ENCODE data around the gene SH3D19. TPM values are rescaled to one million over a fixed set of nuclear protein-coding genes. Genes with fewer than 3 reads are reported as not detected.
"Not testable (repeated sequence)": the region's sequence is repeated elsewhere in the genome, so short reads cannot be mapped to it uniquely, and the experiment has no call there.

The SH3D19 gene
- total and polyA plus RNA-seq, 2 of the 4 experiments (the other 2 are of a cell fraction), result 14.4 to 27.2 TPM

GRCh38 chr4:151236036-151236435 is 89.4 kb downstream of the SH3D19 start:
- Histone ChIP-seq H3K9me3 (ENCODE audit: control insufficient read depth, insufficient read depth, low read length) (no peaks in the 10 kb centered on the region), H2BK5ac (ENCODE audit: low read depth, low read length, poor library complexity, severe bottlenecking) (no peak overlapping the region), H3K9me1 (ENCODE audit: insufficient read depth, low read length) (no peaks in the 10 kb centered on the region), H2BK120ac (ENCODE audit: low read depth, low read length) (no peak overlapping the region), H4K8ac (ENCODE audit: low read depth in 2 of 2, low read length in 2 of 2) (no peak overlapping the region), H4K5ac (ENCODE audit: low read depth, low read length) (no peak overlapping the region), H2AK5ac (ENCODE audit: low read depth, low read length) (no peak overlapping the region), H3K36me3 (ENCODE audit: control insufficient read depth, insufficient read depth, low read length) (no peaks in the 10 kb centered on the region), H3K23ac (ENCODE audit: low read depth, low read length) (no peak overlapping the region), H4K20me1 (ENCODE audit: insufficient read depth, low read length) (no peaks in the 10 kb centered on the region), H2AK9ac (replicated peaks; ENCODE audit: low read depth, low read length, poor library complexity) (no peak overlapping the region), H3K4me2 (ENCODE audit: low read depth, low read length) (no peak overlapping the region), H3K14ac (replicated peaks; ENCODE audit: low read depth, low read length) (no peak overlapping the region), H2AFZ (replicated peaks; ENCODE audit: low read length, poor library complexity) (no peak overlapping the region), H2BK20ac (ENCODE audit: low read depth, low read length) (no peak overlapping the region), H3K4ac (ENCODE audit: low read depth, low read length) (no peak overlapping the region), H3K4me3 (ENCODE audit: insufficient read depth, low read depth, low read length) (no peak overlapping the region), H3K79me1 (ENCODE audit: low read depth in 1 of 2, low read length in 2 of 2) (no peaks in the 10 kb centered on the region), H3K4me1 (ENCODE audit: control insufficient read depth, insufficient read depth, low read length) (no peaks in the 10 kb centered on the region), H3K56ac (ENCODE audit: extremely low read depth, insufficient read depth, low read length) (no peak overlapping the region), H4K91ac (ENCODE audit: insufficient read depth, low read depth, low read length) (no peak overlapping the region), H3K27ac (ENCODE audit: insufficient read depth, low read length) (no peak overlapping the region), H3K18ac (ENCODE audit: low read depth, low read length) (no peak overlapping the region), H3K9ac (ENCODE audit: low read depth, low read length) (no peak overlapping the region), H3K27me3 (ENCODE audit: control insufficient read depth, insufficient read depth, low read length) (no peaks in the 10 kb centered on the region), H2BK15ac (ENCODE audit: low read depth, low read length) (no peak overlapping the region)
- no peak for ATAC-seq (ENCODE audit: low read depth)
- TF ChIP-seq CEBPB (IDR thresholded peaks at IDR 0.05; ENCODE audit: low read depth, low read length) (no peak), MXI1 (IDR thresholded peaks at IDR 0.05; ENCODE audit: borderline replicate concordance, low read depth, low read length) (no peak), RFX5 (IDR thresholded peaks at IDR 0.05; ENCODE audit: low read depth, low read length) (no peak)
- DNase-seq, result no peak
- dilution Hi-C loops (cut with HindIII; ENCODE audit: low sequenced_read_pairs, unreplicated experiment), result no loop called here
- in situ Hi-C loops (cut with MboI; ENCODE audit: low sequenced_read_pairs), result no loop called here
- ChIA-PET POLR2A (ENCODE audit: unreplicated experiment) (no interaction called here), CTCF (no interaction called here)
- no TSS peak for BruUV-seq (replicated peaks)
- WGBS, 2 experiments (ENCODE audit: extremely low coverage in 2 of 2, insufficient read length in 1 of 2), result 98% methylated on average over 23 of the region's 27 CpGs; no CpG with 5 or more reads in 1 of the 2 experiments
- intact Hi-C loops (cut with micrococcal nuclease), result loop anchor here (5.0 kb wide), 1 partner anchor 366 kb away; no protein-coding TSS in a partner anchor

- intact Hi-C loops (cut with micrococcal nuclease), result loop anchor here (5.0 kb wide), 1 partner anchor 367 kb away; no protein-coding TSS in a partner anchor
- WGBS, 2 experiments (ENCODE audit: extremely low coverage in 2 of 2, insufficient read length in 1 of 2), result 100% methylated on average over 1 of the region's 1 CpG; no CpG with 5 or more reads in 1 of the 2 experiments
Measured at GRCh38 chr4:151235373-151235772, 90.0 kb downstream of the SH3D19 start.

More at GRCh38 chr4:151235373-151235772, 90.0 kb downstream of the SH3D19 start:
- H4K5ac ChIP-seq (ENCODE audit: low read depth, low read length); ATAC-seq (ENCODE audit: low read depth); H2AK5ac ChIP-seq (ENCODE audit: low read depth, low read length); CTCF ChIA-PET; H3K9me3 ChIP-seq (ENCODE audit: control insufficient read depth, insufficient read depth, low read length); H3K9ac ChIP-seq (ENCODE audit: low read depth, low read length); H3K9me1 ChIP-seq (ENCODE audit: insufficient read depth, low read length); H2AK9ac ChIP-seq (replicated peaks; ENCODE audit: low read depth, low read length, poor library complexity); H2BK15ac ChIP-seq (ENCODE audit: low read depth, low read length); H2BK5ac ChIP-seq (ENCODE audit: low read depth, low read length, poor library complexity, severe bottlenecking); H2AFZ ChIP-seq (replicated peaks; ENCODE audit: low read length, poor library complexity); H4K20me1 ChIP-seq (ENCODE audit: insufficient read depth, low read length); POLR2A ChIA-PET (ENCODE audit: unreplicated experiment); dilution Hi-C loops (cut with HindIII; ENCODE audit: low sequenced_read_pairs, unreplicated experiment); H3K27me3 ChIP-seq (ENCODE audit: control insufficient read depth, insufficient read depth, low read length); H3K4me2 ChIP-seq (ENCODE audit: low read depth, low read length); in situ Hi-C loops (cut with MboI; ENCODE audit: low sequenced_read_pairs); H3K56ac ChIP-seq (ENCODE audit: extremely low read depth, insufficient read depth, low read length); H4K8ac ChIP-seq (ENCODE audit: low read depth in 2 of 2, low read length in 2 of 2); H2BK120ac ChIP-seq (ENCODE audit: low read depth, low read length); H2BK20ac ChIP-seq (ENCODE audit: low read depth, low read length); H3K23ac ChIP-seq (ENCODE audit: low read depth, low read length); H3K4me1 ChIP-seq (ENCODE audit: control insufficient read depth, insufficient read depth, low read length); H3K36me3 ChIP-seq (ENCODE audit: control insufficient read depth, insufficient read depth, low read length); H3K14ac ChIP-seq (replicated peaks; ENCODE audit: low read depth, low read length); H3K79me1 ChIP-seq (ENCODE audit: low read depth in 1 of 2, low read length in 2 of 2); H3K18ac ChIP-seq (ENCODE audit: low read depth, low read length); H4K91ac ChIP-seq (ENCODE audit: insufficient read depth, low read depth, low read length); H3K4ac ChIP-seq (ENCODE audit: low read depth, low read length); BruUV-seq (replicated peaks); DNase-seq; H3K4me3 ChIP-seq (ENCODE audit: insufficient read depth, low read depth, low read length); H3K27ac ChIP-seq (ENCODE audit: insufficient read depth, low read length): not testable (repeated sequence)
